Psoas muscle (tissue), 8 donors: Measurements from ENCODE around the gene ESR1. TPM values are rescaled to one million over a fixed set of nuclear protein-coding genes. Genes with fewer than 3 reads are reported as not detected.

ENCODE experiments used
- ATAC-seq, 4 donors: fragments of 200-7000 bp; cut with Tn5 transposase; one replicate each; pipeline ENCODE4 v1.9.1; 2020; ENCODE audit warnings: moderate library complexity in 3 of 4, mild to moderate bottlenecking in 2 of 4
- DNase-seq, 2 donors: peaks; one replicate each; pipeline ENCODE4 v3.0.0-alpha.2; 2020
- H3K27ac ChIP-seq: fragments of 200-600 bp; one replicate; pipeline ENCODE4 v1.8.0; 2022
- H3K27me3 ChIP-seq, 3 donors: fragments of 200-600 bp in 1 of 3; one replicate each; pipeline versions ENCODE4 v1.6.1 to v1.8.0; 2013 to 2022; ENCODE audit warnings: low read length in 2 of 3, mild to moderate bottlenecking in 2 of 3, moderate library complexity in 1 of 3; ENCODE audit not compliant: insufficient read depth in 3 of 3
- H3K36me3 ChIP-seq, 2 donors: fragments of 200-600 bp in 1 of 2; one replicate each; pipeline versions ENCODE4 v1.6.1 to v1.8.0; 2013 to 2022; ENCODE audit warnings: low read depth in 1 of 2, mild to moderate bottlenecking in 1 of 2, moderate library complexity in 1 of 2; ENCODE audit not compliant: insufficient read depth in 1 of 2
- H3K4me1 ChIP-seq: fragments of 200-600 bp; one replicate; pipeline ENCODE4 v1.8.0; 2022
- H3K4me3 ChIP-seq: fragments of 200-600 bp; one replicate; pipeline ENCODE4 v1.8.0; 2022; ENCODE audit warnings: mild to moderate bottlenecking
- H3K9me3 ChIP-seq: fragments of 200-600 bp; one replicate; pipeline ENCODE4 v1.8.0; 2022
- WGBS, 3 donors: extraction: QIAGEN DNeasy Blood & Tissue Kit; methylation state at CpG; one replicate each; pipeline versions ENCODE4 v1.1.6 to v1.1.7; 2013; 5-methylcytosine and 5-hydroxymethylcytosine counted together
- intact Hi-C, 2 donors: fragments of 100-400 bp; cut with DNase I; formaldehyde crosslinking; loops; one replicate each; pipeline versions ENCODE4 v1.11.0 to v1.14.2; 2022
- polyA plus RNA-seq, 3 donors: library from polyadenylated mRNA; stranded (reverse); fragments of 200-250 nt; gene quantifications; one replicate each; pipeline ENCODE4 v1.2.3, GENCODE V29; 2013
- total RNA-seq, 4 donors: library from RNA; stranded (reverse); fragmentation: NEBNext Ultra II Directional in 2 of 4; extraction: Animal tissue kit (Norgen Biotek cat#: 25700) in 2 of 4; gene quantifications; one replicate each; pipeline versions ENCODE4 v1.2.1 to v1.2.4, GENCODE V29; 2021 to 2023
- TF ChIP-seq, protein P1 (sequence below): fragments of 200-600 bp; IDR thresholded peaks from one replicate; pipeline ENCODE4 v1.8.0; 2022; ENCODE audit warnings: antibody characterized with exemption
- donor health status: healthy with polysubstance abuse.
- donor health status: DM: no; HTN: no; CAD: no; lungs with moderate emphysema.
- donor health status: Bipolar disorder and iron deficiency.
- donor health status: healthy.
- donor health status: DM: yes; HTN: yes; CAD: no.
- donor health status: DM: no; HTN: no; CAD: no.
- donor health status: DM: no; HTN: no; CAD: no.
- donor health status: DM: yes; HTN: yes; CAD: no.

ESR1 gene
- total and polyA plus RNA-seq, 7 donors: 0.42 to 4.4 (median 1.5) TPM

DNA sequence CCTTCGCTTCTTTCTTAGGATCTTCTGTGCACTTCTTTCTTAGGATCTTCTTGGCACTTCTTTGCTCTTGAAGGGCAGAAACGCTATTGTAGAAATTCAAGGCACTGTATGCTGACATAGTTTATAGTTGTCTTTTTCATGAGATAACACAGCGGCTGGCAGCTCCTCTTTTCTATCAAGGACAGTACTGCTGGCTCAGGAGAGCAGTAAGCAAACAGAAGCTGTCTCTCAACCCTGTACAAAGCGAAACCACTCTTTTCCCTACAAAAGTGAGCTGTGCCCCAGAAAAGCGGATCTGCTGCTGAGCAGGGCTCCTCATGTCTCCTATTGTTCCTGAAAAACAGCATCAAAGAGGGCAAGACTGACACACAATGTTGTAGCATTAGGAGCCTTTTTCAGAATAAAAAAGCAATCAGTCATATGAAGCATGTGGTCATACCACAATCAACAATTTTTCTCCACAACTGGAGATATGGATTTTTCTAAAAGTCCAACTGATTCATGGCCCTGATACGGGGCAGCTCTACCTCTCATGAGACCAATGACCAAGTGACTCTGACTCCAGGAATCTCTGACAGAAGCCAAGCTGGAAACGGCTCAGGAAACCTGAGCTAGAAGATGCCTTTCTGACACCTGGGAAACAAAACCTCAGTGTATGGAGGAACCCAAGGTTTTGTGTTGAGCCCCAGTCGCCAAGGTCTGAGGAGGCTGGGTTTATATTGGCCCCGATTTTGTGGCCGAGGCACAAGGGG, 255.9 kb downstream of the ESR1 start:
- DNase-seq (no peak), ATAC-seq (peak; percentile 61 to 85 (median 80))
- no peaks in the 10 kb centered on the region for H3K9me3 ChIP-seq
- H3K27me3 ChIP-seq: no peaks in the 10 kb centered on the region
- no peak overlapping the region for H3K27ac ChIP-seq
- H3K36me3 ChIP-seq: no peaks in the 10 kb centered on the region
- H3K4me3 ChIP-seq: no peak overlapping the region
- peaks cover 15% of the 10 kb centered on the region for H3K4me1 ChIP-seq
- TF ChIP-seq, protein P1, sequence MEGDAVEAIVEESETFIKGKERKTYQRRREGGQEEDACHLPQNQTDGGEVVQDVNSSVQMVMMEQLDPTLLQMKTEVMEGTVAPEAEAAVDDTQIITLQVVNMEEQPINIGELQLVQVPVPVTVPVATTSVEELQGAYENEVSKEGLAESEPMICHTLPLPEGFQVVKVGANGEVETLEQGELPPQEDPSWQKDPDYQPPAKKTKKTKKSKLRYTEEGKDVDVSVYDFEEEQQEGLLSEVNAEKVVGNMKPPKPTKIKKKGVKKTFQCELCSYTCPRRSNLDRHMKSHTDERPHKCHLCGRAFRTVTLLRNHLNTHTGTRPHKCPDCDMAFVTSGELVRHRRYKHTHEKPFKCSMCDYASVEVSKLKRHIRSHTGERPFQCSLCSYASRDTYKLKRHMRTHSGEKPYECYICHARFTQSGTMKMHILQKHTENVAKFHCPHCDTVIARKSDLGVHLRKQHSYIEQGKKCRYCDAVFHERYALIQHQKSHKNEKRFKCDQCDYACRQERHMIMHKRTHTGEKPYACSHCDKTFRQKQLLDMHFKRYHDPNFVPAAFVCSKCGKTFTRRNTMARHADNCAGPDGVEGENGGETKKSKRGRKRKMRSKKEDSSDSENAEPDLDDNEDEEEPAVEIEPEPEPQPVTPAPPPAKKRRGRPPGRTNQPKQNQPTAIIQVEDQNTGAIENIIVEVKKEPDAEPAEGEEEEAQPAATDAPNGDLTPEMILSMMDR: no peak
- intact Hi-C loops: no loop called here
- 63 to 69% (median 64%) methylated on average over 10 of the region's 10 CpGs for WGBS, 3 donors

DNA sequence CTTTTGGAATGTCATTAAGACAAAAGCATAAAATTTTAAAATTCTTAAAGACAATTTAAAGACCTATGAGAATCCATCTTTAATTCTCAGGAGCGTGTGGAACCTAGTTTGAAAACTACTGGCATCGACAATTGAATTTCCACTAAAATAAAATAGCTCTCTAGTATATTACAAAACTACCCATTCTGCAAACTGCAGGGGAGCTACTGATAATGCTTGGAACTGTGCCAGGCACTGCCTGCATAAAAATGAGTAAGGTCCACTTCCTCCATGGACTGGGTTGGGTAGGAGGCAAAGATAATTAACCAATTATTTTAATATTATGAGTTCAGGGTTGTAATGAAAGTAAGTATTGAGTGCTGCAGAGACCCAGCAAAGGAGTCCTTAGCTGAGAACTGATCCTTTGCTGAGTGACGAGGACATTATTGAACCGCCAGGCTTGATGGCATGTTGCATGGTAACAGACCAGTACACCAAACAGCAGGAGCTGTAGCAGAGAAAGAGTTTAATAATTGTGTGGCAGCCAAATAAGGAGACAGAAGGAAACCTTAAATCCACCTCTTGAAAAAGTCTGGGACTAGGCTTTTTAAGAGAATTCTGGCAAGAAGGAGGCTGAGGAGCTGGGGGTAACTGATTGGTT, 261.3 kb downstream of the ESR1 start:
- H3K9me3 ChIP-seq: no peaks in the 10 kb centered on the region
- peaks cover 21% of the 10 kb centered on the region for H3K4me1 ChIP-seq
- ATAC-seq (no peak), DNase-seq (no peak)
- H3K4me3 ChIP-seq: no peak overlapping the region
- H3K36me3 ChIP-seq: no peaks in the 10 kb centered on the region
- intact Hi-C loops: no loop called here
- no peaks in the 10 kb centered on the region for H3K27me3 ChIP-seq
- TF ChIP-seq, protein P1: no peak
- H3K27ac ChIP-seq: no peak overlapping the region
- WGBS, 3 donors: 88 to 94% (median 92%) methylated on average over 4 of the region's 4 CpGs

DNA sequence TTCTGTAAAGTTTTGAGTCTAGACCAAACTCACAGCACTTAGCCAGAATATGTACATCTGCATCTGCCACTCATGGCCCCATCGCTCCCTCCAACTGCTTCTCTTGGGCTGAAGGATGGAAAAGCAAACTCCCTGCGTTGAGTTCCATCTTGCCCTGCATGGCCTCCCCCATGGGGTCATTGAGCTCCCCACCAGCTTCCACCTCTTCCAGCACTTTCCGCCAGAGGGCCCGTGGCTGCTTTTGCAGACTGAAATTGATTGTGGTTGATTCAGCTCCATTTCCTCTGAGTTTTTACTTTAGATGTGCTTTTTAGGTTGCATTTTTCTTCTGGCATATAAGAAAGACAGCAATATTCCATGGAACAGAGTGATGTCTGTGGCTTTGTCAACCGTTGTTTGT, 263.1 kb downstream of the ESR1 start:
- ATAC-seq: no peak
- Histone ChIP-seq H3K9me3 (no peaks in the 10 kb centered on the region), H3K4me3 (no peak overlapping the region), H3K36me3 (no peaks in the 10 kb centered on the region), H3K4me1 (peaks cover 18% of the 10 kb centered on the region), H3K27me3 (no peaks in the 10 kb centered on the region), H3K27ac (peak overlapping the region; percentile 63)
- intact Hi-C loops: loop anchor here in 1 of 2 donors (2.0 kb wide), 1 partner anchor 20 kb away; no protein-coding TSS in a partner anchor
- DNase-seq: no peak
- TF ChIP-seq, protein P1: no peak
- 87 to 95% (median 91%) methylated on average over 4 to 5 of the region's 5 CpGs for WGBS, 3 donors

DNA sequence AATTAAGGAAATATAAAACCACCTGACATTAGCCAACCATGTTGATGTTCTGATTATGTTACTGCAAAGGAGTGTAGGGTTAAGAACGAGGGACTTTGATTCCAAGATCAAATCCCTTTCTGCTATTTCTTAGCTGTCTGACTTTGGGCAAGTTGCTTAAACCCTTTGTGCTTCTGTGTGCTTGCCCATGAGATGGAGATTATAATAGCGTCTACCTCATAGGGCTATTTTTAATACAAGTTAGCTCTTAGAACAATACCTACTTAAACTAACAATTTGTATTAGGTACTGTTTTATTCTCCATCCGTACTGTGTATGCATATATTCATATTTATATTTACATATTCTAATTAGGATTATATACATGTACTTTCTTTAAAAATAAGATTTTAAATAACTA, 263.8 kb downstream of the ESR1 start:
- intact Hi-C loops: loop anchor here in 1 of 2 donors (2.0 kb wide), 1 partner anchor 19 kb away; no protein-coding TSS in a partner anchor
- H3K4me1 ChIP-seq: peaks cover 13% of the 10 kb centered on the region
- peak overlapping the region; percentile 10 for H3K4me3 ChIP-seq
- 30 to 52% (median 40%) methylated on average over 3 of the region's 3 CpGs for WGBS, 3 donors
- ATAC-seq (peak; percentile 79 to 96 (median 85)), DNase-seq (no peak)
- TF ChIP-seq, protein P1: no peak
- no peaks in the 10 kb centered on the region for H3K36me3 ChIP-seq
- H3K27ac ChIP-seq: peak overlapping the region; percentile 63
- peaks cover 4% of the 10 kb centered on the region for H3K9me3 ChIP-seq
- no peaks in the 10 kb centered on the region for H3K27me3 ChIP-seq
